Gastrocnemius medialis (tissue), 4 donors: Measurements from ENCODE around the gene TTN.

Experiments
- POLR2A ChIP-seq, 2 donors: fragments of 450-650 bp; IDR thresholded peaks; one replicate each; pipeline ENCODE4 v1.6.1; 2017; ENCODE audit warnings: antibody characterized with exemption in 2 of 2, mild to moderate bottlenecking in 2 of 2, moderate library complexity in 2 of 2
- TF ChIP-seq, protein P1 (sequence below), 5 experiments: fragments of 450-650 bp in 3 of 5; fragments of 200-600 bp in 2 of 5; sonication (generic) in 2 of 5; IDR thresholded peaks in 4 of 5; conservative IDR thresholded peaks in 1 of 5; 1 replicate in 4 of 5; 2 replicates in 1 of 5; pipeline ENCODE4 v1.5.1; 2016 to 2019; ENCODE audit warnings: antibody characterized with exemption in 5 of 5, mild to moderate bottlenecking in 3 of 5, moderate library complexity in 3 of 5

GRCh38 chr2:178568227-178568626 is 239.0 kb downstream of the TTN start:
- TF ChIP-seq, protein P1, sequence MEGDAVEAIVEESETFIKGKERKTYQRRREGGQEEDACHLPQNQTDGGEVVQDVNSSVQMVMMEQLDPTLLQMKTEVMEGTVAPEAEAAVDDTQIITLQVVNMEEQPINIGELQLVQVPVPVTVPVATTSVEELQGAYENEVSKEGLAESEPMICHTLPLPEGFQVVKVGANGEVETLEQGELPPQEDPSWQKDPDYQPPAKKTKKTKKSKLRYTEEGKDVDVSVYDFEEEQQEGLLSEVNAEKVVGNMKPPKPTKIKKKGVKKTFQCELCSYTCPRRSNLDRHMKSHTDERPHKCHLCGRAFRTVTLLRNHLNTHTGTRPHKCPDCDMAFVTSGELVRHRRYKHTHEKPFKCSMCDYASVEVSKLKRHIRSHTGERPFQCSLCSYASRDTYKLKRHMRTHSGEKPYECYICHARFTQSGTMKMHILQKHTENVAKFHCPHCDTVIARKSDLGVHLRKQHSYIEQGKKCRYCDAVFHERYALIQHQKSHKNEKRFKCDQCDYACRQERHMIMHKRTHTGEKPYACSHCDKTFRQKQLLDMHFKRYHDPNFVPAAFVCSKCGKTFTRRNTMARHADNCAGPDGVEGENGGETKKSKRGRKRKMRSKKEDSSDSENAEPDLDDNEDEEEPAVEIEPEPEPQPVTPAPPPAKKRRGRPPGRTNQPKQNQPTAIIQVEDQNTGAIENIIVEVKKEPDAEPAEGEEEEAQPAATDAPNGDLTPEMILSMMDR (IDR thresholded peaks at IDR 0.05 in 4 of 5, conservative IDR thresholded peaks at IDR 0.05 in 1 of 5): no peak
- no peak for TF ChIP-seq POLR2A (IDR thresholded peaks at IDR 0.05)
